K562 (cell line): ENCODE measurements around the gene IL20RA.

Source experiments
- CTCF ChIP-seq, 3 experiments: IDR thresholded peaks in 2 of 3; conservative IDR thresholded peaks in 1 of 3; 2 replicates each; pipeline ENCODE4 v1.5.1; 2011 to 2012; ENCODE audit warnings: low read length in 3 of 3, mild to moderate bottlenecking in 3 of 3, control low read depth in 2 of 3, improper control_type of control experiment in 1 of 3, inconsistent platforms in 1 of 3, low read depth in 1 of 3, mixed read lengths in 1 of 3, moderate library complexity in 1 of 3; ENCODE audit not compliant: insufficient read depth in 2 of 3
- KAT8 ChIP-seq: fragments of 450-650 bp; IDR thresholded peaks from 2 replicates; pipeline ENCODE4 v1.6.1; 2016; ENCODE audit warnings: low read depth, mild to moderate bottlenecking
- NFE2L1 ChIP-seq: fragments of 450-650 bp; IDR thresholded peaks from 2 replicates; pipeline ENCODE4 v1.6.1; 2016; ENCODE audit warnings: missing genetic modification characterization, low read depth, mild to moderate bottlenecking, missing compliant biosample characterization, moderate library complexity, borderline replicate concordance
- POLR2AphosphoS5 ChIP-seq: IDR thresholded peaks from 2 replicates; pipeline ENCODE4 v1.6.1; 2011; ENCODE audit warnings: mild to moderate bottlenecking, low read depth, low read length, moderate library complexity; ENCODE audit not compliant: control insufficient read depth, insufficient read depth
- ZNF655 ChIP-seq: fragments of 250-450 bp; sonication (Bioruptor Pico); IDR thresholded peaks from 2 replicates; pipeline ENCODE4 v1.5.0; 2021

- no peak for TF ChIP-seq CTCF (IDR thresholded peaks at IDR 0.05 in 2 of 3, conservative IDR thresholded peaks at IDR 0.05 in 1 of 3; ENCODE audit: insufficient read depth in 2 of 3, low read depth in 1 of 3, low read length in 3 of 3)
- no peak for TF ChIP-seq ZNF655 (CRISPR knock-in tag)
- no peak for TF ChIP-seq POLR2AphosphoS5
- no peak for TF ChIP-seq KAT8
- no peak for TF ChIP-seq NFE2L1 (tag)
Observed at GRCh38 chr6:137080711-137081110, 35.9 kb upstream of the IL20RA start.
